Loucy (cell line): ENCODE data around the gene DNAJB8.

Experiments used
- H2AFZ ChIP-seq: fragments of 200-600 bp; sonication (generic); 2 replicates; pipeline ENCODE4 v1.6.0; 2016; ENCODE audit warnings: antibody characterized with exemption, mild to moderate bottlenecking, low read length, moderate library complexity
- H3F3A ChIP-seq: fragments of 200-600 bp; 2 replicates; pipeline ENCODE4 v1.6.0; 2016; ENCODE audit warnings: antibody characterized with exemption, low read depth, mild to moderate bottlenecking
- H3K27me3 ChIP-seq: fragments of 200-600 bp; sonication (generic); 2 replicates; pipeline ENCODE4 v1.6.1; 2014; ENCODE audit warnings: low read length, mild to moderate bottlenecking; ENCODE audit not compliant: insufficient read depth, poor library complexity, severe bottlenecking
- H3K36me3 ChIP-seq: fragments of 200-600 bp; sonication (generic); 2 replicates; pipeline ENCODE4 v1.6.1; 2016; ENCODE audit warnings: low read length; ENCODE audit not compliant: insufficient read depth
- H3K4me1 ChIP-seq: fragments of 200-600 bp; sonication (generic); 2 replicates; pipeline ENCODE4 v1.5.1; 2014; ENCODE audit warnings: low read length, mild to moderate bottlenecking; ENCODE audit not compliant: insufficient read depth, poor library complexity, severe bottlenecking
- H3K4me2 ChIP-seq: fragments of 200-600 bp; sonication (generic); 2 replicates; pipeline ENCODE4 v1.6.0; 2014; ENCODE audit warnings: antibody characterized with exemption, low read length, low read depth, mild to moderate bottlenecking; ENCODE audit not compliant: poor library complexity, severe bottlenecking
- H3K4me3 ChIP-seq: fragments of 200-600 bp; sonication (generic); 2 replicates; pipeline ENCODE4 v1.5.1; 2014; ENCODE audit warnings: low read length, mild to moderate bottlenecking, mixed read lengths; ENCODE audit not compliant: poor library complexity, severe bottlenecking
- H3K79me2 ChIP-seq: fragments of 200-600 bp; sonication (generic); 2 replicates; pipeline ENCODE4 v1.6.1; 2014; ENCODE audit warnings: low read length; ENCODE audit not compliant: insufficient read depth
- H3K9ac ChIP-seq: fragments of 200-600 bp; sonication (generic); 2 replicates; pipeline ENCODE4 v1.6.0; 2014; ENCODE audit warnings: mild to moderate bottlenecking, low read depth, low read length, moderate library complexity; ENCODE audit not compliant: poor library complexity, severe bottlenecking
- H3K9me2 ChIP-seq: fragments of 200-600 bp; sonication (generic); replicated peaks from 2 replicates; pipeline ENCODE4 v1.6.1; 2016; ENCODE audit warnings: low read depth, low read length, mixed read lengths
- H3K9me3 ChIP-seq: fragments of 200-600 bp; sonication (generic); 2 replicates; pipeline ENCODE4 v1.6.1; 2014; ENCODE audit warnings: mild to moderate bottlenecking, antibody characterized with exemption, low read length, low read depth; ENCODE audit not compliant: insufficient read depth
- H4K20me1 ChIP-seq: fragments of 200-600 bp; sonication (generic); 2 replicates; pipeline ENCODE4 v1.6.0; 2014; ENCODE audit warnings: antibody characterized with exemption, low read length, mild to moderate bottlenecking; ENCODE audit not compliant: insufficient read depth, poor library complexity, severe bottlenecking
- EZH2phosphoT487 ChIP-seq: fragments of 200-600 bp; IDR thresholded peaks from 2 replicates; pipeline ENCODE4 v1.6.1; 2018; ENCODE audit warnings: antibody characterized with exemption, mild to moderate bottlenecking, moderate library complexity, borderline replicate concordance
- TF ChIP-seq, protein P1 (sequence below): fragments of 200-600 bp; sonication (generic); conservative IDR thresholded peaks from 2 replicates; pipeline ENCODE4 v1.5.1; 2014; ENCODE audit warnings: mild to moderate bottlenecking, antibody characterized with exemption, low read length

Gene DNAJB8

DNA sequence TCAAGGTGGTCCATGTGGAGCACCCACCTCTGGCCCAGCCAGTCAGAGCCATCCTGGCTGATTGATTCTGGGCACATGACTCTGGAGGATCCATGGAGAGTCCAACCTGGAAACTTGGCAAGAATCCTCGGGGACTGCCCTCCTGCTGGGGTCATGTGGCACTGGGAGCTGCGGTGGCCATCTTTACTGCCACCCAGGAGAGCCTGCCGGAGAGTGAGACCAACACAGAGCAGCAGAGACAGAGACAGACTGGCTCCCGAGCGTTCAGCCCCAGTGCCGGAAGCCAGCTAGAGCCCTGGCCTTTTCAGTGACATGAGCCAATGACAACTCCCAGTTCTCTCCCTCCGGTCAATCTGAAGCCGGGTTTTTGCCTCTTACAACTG, 37.8 kb upstream of the DNAJB8 start:
- Histone ChIP-seq H3F3A (no peaks in the 10 kb centered on the region), H3K27me3 (no peaks in the 10 kb centered on the region), H3K9me2 (no peaks in the 10 kb centered on the region), H3K4me3 (no peak overlapping the region), H3K4me2 (no peak overlapping the region), H4K20me1 (no peaks in the 10 kb centered on the region), H3K4me1 (no peaks in the 10 kb centered on the region), H2AFZ (no peak overlapping the region), H3K36me3 (no peaks in the 10 kb centered on the region), H3K9ac (no peak overlapping the region), H3K79me2 (no peaks in the 10 kb centered on the region), H3K9me3 (no peaks in the 10 kb centered on the region)
- no peak for TF ChIP-seq EZH2phosphoT487
- TF ChIP-seq, protein P1, sequence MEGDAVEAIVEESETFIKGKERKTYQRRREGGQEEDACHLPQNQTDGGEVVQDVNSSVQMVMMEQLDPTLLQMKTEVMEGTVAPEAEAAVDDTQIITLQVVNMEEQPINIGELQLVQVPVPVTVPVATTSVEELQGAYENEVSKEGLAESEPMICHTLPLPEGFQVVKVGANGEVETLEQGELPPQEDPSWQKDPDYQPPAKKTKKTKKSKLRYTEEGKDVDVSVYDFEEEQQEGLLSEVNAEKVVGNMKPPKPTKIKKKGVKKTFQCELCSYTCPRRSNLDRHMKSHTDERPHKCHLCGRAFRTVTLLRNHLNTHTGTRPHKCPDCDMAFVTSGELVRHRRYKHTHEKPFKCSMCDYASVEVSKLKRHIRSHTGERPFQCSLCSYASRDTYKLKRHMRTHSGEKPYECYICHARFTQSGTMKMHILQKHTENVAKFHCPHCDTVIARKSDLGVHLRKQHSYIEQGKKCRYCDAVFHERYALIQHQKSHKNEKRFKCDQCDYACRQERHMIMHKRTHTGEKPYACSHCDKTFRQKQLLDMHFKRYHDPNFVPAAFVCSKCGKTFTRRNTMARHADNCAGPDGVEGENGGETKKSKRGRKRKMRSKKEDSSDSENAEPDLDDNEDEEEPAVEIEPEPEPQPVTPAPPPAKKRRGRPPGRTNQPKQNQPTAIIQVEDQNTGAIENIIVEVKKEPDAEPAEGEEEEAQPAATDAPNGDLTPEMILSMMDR, result no peak

DNA sequence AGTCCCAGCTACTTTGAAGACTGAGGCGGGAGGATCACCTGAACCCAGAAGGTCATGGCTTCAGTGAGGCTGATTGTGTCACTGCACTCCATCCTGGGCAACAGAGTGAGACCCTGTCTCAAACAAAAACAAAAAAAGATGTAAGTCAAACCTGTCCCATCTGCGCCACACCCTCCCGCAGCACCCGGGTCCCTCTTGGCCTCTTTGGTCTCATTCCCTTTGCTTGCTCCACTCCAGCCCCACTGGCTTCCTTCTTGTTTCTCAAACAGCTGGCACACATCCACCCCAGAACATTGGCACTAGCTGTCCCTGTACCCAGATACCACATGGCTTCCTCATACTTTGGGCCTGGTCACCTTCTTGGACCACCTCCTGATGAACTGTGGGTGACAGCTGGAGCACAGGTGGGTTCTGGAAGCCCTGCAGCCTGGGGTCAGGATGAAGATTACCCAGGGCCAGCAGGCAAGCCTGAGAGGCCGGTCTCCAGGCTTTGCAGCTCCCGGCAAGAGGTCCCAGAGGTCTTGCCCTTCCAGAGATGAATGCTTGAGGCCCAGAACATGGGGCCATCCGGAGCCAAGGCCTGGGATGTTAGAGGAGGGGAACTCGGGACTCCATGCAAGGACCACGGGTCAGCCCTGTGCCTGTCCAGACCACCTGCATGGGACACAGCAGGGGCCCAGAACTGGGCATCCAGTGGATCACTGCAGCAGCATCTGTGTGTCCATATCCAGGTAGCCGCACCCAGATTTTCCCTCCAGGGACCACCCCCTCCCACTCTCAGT, 37.3 kb upstream of the DNAJB8 start:
- Histone ChIP-seq H3K36me3 (no peaks in the 10 kb centered on the region), H3K9ac (no peak overlapping the region), H4K20me1 (no peaks in the 10 kb centered on the region), H3K27me3 (no peaks in the 10 kb centered on the region), H3K9me2 (no peaks in the 10 kb centered on the region), H3F3A (no peaks in the 10 kb centered on the region), H3K79me2 (no peaks in the 10 kb centered on the region), H3K9me3 (no peaks in the 10 kb centered on the region), H3K4me1 (no peaks in the 10 kb centered on the region), H2AFZ (no peak overlapping the region), H3K4me3 (no peak overlapping the region), H3K4me2 (no peak overlapping the region)
- TF ChIP-seq EZH2phosphoT487, result no peak
- TF ChIP-seq, protein P1, result no peak

DNA sequence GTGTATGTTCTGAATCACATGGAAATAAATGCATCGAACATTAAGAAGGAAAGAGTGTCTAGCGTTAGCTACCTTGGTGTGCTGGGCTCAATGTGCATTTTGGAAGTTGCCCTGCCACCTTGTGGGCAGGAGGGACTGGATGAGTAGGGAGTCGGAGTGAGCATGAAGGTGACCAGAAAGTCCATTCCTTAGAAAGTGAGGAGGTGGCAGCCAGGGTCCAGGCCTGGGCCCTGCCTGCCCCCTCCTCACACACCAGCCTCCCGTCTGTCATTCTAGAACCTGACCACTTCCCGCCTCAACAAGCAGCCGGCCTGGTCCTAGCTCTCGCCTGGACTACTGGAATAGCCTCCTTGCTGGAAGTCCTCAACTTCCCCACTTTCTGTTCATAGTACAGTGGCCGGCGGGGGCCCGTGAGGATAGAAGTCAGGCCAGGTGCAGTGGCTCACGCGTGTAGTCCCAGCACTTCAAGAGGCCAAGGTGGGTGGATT, 36.5 kb upstream of the DNAJB8 start:
- H3K27me3 ChIP-seq, result no peaks in the 10 kb centered on the region
- no peaks in the 10 kb centered on the region for H3K9me3 ChIP-seq
- H3F3A ChIP-seq, result no peaks in the 10 kb centered on the region
- no peak overlapping the region for H3K4me3 ChIP-seq
- TF ChIP-seq EZH2phosphoT487, result no peak
- TF ChIP-seq, protein P1, result peak; percentile 44
- no peaks in the 10 kb centered on the region for H3K9me2 ChIP-seq
- H3K36me3 ChIP-seq, result no peaks in the 10 kb centered on the region
- no peaks in the 10 kb centered on the region for H4K20me1 ChIP-seq
- no peaks in the 10 kb centered on the region for H3K79me2 ChIP-seq
- H2AFZ ChIP-seq, result no peak overlapping the region
- no peak overlapping the region for H3K9ac ChIP-seq
- no peak overlapping the region for H3K4me2 ChIP-seq
- H3K4me1 ChIP-seq, result peaks cover under 1% of the 10 kb centered on the region
